Measurements from ENCODE around the gene PDE3A.
"Not testable (repeated sequence)": the region's sequence is repeated elsewhere in the genome, so short reads cannot be mapped to it uniquely, and the experiment has no call there.

The PDE3A gene

DNA sequence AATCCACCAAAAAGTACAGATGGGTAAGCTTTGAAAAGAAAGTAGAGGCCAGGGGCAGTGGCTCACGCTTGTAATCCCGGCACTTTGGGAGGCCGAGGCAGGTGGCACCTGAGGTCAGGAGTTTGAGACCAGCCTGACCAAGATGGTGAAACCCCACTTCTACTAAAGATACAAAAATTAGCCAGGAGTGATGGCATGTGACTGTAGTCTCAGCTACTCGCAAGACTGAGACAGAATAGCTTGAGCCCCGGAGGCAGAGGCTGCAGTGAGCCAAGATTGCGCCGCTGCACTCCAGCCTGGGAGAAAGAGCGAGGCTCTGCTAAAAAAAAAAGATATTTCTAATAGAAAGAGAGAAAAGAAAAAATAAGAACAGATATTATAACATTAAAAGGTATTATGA is 192.6 kb downstream of the PDE3A start:
- no peak for DNase-seq

DNA sequence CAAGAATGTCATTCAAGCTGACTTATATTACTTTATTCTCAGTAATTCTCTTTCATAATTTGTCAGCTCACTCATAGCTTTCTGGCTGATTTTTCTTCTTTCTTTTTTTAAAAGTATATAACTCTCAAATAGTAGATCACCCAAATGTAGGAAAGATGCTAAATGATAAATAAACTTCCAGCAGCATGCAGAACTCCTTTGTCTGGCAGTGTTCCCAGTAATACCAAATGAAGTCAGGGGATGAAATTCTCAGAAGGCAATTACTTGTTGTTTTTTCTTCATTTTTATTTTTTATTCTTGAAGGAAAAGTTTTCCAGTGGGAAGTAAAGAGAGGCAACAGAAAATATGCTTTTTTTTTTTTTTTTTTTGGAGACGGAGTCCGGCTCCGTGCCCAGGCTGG is 193.5 kb downstream of the PDE3A start:
- no peak for DNase-seq

DNA sequence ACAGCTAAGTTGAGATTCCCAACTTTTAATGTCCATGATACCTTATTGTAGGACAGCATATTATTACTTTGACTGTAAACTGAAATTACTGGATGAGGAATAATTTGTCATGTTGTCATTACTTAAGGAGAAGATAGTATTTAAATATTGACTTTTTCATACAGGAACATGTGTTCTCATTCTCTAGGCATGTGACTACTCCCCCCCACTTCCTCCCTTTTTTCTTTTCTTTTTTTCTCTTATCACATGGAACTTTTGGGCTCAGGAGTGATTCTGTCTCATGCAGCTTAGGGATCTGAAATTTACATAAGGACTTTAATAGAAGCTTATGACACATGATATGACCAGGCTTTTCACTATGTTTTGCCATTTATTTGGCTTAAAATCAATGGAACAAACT is 199.1 kb downstream of the PDE3A start:
- DNase-seq, result no peak

DNA sequence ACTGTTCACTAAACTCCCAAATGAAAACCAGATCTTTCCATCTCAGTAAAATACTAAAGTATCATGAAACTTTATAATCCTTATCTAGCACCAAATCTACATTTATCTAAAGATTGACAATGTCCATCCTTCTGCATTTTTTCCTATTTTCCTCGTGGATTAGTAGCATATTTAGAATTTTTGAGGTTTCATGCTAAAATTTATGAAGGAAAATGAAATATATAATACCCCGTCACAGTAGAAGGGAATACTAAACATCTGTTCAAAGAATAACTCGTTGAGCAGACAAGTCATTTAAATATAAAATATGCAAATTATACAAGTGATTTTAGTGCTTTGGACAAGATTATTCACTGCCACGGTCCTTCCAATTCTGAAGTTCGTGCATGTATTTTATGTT is 204.1 kb downstream of the PDE3A start:
- DNase-seq, result no peak

DNA sequence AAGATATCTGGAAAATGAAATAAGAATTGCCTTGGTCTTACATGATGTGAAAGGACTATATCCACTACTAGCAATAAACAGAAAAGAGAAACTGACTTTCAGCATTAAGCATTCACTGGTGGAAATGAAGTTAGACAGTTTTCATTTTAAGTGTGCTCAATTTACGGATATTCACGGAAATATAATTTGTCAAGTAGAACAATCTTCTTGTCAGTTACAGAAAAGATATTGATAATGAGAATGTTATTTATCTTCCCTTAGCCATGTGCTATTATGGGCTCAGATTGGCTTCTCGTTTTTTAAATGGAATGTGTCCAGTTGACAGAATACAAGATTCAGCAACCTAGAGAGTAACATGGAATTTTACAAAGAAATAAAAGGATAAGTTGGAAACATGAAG is 208.2 kb downstream of the PDE3A start:
- no peak for DNase-seq

DNA sequence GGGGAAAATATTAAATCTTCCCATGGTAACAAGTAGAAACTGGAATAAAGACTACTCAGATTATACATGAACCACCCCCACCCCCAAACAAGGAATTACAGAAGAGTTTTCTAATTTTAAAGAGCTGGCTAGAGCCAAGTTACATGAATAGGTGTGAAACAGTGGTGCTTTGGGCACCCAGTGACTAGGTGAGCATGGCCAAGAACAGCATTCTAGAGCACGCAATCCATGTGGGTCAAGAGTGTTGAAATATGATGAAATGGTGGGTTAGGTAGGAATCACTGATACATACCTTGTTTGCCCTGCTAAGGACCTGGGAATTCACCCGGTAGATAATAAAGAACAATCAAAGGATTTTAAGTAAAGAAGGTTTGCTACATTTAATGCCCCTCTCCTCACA is 208.7 kb downstream of the PDE3A start:
- DNase-seq, result no peak

DNA sequence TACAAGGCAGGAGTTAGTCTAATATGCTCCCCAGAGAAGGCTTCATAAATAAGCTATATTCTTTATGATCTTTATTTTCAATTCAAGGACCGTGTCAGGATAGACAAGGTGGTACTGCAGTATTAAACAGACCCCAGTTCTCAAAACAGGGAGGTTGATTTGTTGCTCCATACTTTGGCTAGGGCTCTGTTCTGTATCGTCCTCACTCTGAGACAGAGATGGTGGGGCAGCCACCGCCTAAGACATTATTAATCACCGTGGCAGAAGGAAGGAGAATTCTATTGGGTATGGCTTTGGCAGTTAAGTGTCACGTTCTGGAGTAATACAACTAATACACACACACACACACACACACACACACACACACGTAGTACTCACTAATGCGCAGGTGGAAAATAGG is 209.8 kb downstream of the PDE3A start:
- no peak for DNase-seq

DNA sequence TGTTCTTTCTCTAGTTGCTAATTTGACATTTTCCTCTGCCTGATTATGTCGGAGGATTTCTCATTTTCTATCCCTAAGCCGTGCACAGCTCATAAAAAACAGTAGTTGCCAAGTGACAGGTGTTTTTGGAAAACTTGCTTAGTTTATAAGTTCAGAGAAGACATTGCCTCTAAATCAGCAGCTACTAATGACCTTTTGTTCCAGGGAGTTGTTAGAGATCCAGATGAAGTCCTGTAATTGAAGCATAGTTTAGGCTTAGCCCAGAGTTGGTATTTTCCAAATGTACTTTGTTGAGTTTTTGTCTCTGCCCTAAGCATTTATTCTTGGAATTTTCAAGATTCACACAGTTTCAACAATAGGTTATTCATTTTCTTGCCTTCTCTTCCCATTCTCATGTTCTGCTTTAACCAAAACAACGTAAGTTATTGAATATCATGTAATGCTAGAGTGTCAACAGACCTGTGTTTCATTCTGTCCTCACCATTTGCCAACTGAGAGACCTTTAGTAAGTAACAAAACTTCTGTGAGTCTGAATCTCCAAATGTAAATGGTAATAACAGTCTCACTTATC is 216.8 kb downstream of the PDE3A start:
- no peak for DNase-seq

DNA sequence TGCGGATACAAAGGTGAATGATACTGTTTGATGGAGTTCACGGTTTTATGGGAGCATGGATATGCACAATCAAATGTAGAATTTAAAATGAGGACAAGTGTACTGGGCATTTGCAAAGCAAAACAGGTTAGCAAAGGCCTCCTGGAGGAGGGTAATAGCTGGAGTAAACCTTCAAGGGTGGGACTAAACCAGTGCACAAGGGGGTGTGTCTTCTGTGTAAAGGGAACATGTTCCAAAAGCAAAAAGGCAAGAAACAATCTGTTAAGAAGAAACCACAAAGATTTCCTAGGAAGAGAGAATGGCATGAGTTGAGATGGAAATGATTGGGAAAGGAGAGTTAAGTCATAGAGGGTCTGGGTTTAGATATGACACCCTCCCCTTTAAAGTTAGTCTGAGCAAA is 217.6 kb downstream of the PDE3A start:
- no peak for DNase-seq

DNA sequence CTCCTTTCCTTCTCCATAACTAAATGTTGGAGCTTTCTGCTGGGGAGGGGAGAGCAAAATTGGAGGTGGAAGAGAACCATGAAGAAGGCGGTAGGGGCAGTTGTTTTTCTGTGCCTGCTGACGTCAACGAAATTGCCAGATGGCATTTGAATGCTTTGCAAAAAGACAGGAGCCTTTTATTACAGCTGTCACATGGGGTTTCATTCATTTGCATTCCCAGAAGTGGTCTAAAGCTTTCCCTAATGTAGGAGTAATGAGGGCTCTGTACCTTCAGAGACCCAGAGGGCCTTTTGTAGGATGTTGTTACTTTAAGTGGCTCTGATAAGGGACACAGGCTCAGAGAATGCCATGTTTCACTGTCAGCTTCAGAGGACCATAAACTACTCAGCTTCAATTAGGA is 219.7 kb downstream of the PDE3A start:
- DNase-seq, result peak; percentile 87

DNA sequence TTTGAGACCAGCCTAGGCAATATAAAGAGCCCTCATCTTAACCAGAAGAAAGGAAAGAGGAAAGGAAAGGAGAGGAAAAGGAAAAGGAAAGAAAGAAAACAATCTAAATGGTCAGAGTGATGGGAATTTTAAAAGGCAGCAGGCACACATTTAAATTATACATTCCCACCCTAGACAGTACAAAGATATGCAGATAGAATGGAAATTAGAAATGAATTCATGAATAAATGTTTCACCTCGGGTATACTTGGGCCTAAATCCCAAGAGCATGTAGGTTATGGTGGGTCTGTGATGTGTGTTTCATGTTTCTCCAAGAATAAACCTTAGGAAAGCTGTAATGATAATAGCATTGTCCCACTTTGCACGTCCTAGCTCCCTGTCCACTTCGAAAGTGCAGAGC is 222.2 kb downstream of the PDE3A start:
- no peak for DNase-seq

DNA sequence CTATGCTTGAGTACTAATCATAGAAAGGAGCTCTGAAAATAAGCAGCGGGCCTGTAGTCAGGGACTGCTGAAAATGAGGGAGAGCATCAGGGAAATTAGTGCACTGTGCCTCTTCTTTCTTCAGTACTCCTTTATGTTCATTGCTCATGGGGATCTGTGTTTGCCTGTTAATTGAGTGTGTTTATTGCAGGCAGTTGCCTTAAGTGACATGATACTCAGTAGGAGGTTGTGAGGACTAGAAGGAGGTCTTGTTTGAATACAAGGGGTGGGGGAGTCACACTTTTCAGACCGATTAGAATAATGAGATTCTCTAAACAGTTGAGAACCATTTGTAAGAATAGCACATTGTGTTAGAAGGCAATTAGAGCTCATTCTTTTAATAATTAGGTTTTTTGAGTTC is 224.2 kb downstream of the PDE3A start:
- no peak for DNase-seq

DNA sequence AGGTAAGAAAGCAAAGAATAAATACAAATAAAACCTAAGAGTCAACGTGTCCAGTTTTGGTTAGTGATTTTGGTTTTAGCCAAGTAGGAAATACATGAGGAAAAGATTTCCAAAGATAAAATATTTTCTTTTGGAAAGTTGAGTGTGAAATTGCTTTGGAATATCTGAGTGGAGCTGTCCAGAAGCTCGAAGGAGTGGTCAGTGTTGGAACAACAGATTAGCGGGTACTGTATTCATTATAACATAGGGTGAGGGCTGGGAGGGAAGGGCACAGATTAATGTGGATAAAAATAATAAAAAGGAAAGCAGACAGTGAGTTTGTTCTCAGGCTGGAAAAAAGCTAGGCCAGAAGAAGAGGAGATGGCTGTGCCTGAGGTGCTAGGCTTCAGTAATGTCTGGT is 225.3 kb downstream of the PDE3A start:
- DNase-seq, result no peak

DNA sequence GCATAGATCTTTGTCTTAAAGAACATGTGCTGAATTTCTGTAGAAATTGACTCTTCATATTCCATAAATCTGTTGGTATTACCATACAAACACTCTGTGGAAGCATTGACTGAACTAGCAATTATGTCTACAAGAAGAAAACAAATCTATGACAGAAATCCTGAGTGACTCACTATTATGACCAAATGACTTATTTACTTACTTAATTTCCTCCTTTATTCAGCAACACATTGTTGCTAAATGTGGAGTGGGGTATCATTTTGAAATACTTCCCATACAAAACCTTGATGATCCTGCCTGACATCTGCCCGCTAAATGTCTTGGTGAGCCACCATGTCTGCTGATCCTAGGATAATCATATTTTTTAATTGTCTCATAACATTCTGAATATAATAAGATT is 227.7 kb downstream of the PDE3A start:
- no peak for DNase-seq

DNA sequence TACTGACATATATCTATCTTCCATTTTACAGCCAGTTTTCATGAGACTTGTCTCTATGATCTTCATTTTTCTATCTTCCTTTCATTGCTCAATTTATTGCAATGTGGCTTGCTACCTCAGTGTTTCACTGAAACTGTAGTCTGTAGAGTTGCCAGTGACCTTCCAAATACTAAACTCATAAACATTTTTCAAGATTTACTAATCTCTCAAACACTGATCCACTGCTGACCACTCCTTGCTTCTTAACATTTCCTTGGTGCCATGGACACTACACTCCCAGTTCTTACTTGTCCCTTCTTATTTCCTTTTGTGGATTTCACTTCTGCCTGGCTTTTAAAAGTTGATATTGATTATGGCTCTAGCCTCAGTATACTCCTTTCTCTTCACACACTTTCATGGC is 231.4 kb downstream of the PDE3A start:
- DNase-seq, result no peak

DNA sequence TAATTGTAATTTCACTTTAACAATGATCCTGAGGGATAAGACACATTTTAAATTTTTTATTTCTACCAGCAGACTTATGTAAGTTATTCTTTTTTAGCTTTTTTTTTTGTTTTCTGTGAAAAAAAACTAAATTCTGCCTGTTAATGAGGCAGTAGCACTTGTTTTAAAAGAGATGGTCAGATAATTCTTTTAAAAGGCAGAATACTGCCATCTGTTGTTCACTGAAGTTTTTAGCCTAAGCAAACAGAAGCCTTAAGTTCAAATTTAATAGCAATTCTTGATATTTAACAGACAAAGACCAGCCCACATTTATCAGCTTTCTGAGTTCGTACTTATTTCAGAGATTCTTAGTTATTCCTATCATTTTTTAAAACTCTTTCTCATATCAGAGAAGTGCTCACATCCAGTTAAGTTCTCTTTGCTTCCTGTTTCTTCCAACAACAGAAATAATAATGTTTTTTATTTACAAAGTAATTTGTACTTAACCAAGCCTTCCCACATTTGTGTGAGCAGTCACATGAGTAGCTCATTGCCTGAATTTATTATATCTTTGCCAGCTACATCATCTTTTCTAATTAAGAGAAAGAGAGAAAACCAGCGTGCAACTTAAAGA is 233.4 kb downstream of the PDE3A start:
- peak; percentile 65 for DNase-seq

DNA sequence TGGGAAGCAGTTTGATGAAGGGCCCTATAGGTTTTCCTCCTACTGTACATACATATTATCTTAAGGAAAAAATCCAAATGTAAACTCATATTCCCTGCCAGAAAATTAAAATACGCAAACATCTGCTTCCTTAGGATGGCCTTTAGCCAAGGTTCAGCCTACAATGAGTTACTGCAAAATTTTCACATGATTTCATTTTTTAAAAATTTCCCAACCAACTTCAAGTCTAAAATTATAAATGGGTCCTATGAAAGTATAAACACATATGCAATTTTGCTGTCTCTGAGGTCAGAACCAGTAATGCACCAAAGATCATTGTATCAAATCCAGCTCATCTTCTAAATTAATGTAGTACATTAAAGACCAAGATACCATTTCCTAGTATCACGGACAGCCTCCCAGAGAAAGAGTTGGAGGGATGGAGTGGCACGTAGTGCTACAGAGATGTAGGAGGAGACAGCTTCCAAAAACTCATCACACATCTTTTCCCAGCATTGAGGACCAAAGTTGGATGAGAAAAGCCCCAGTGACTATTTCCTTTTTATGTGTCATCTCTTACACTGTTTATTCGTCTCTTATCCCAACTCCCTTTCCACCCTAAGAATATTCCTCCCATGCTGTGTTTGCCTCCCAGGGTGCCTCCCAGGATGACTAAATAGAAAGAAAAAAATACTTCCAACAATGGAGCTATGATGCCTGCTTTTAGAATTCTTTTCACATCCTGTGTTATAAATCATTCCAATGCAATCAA is 234.5 kb downstream of the PDE3A start:
- DNase-seq, result no peak

DNA sequence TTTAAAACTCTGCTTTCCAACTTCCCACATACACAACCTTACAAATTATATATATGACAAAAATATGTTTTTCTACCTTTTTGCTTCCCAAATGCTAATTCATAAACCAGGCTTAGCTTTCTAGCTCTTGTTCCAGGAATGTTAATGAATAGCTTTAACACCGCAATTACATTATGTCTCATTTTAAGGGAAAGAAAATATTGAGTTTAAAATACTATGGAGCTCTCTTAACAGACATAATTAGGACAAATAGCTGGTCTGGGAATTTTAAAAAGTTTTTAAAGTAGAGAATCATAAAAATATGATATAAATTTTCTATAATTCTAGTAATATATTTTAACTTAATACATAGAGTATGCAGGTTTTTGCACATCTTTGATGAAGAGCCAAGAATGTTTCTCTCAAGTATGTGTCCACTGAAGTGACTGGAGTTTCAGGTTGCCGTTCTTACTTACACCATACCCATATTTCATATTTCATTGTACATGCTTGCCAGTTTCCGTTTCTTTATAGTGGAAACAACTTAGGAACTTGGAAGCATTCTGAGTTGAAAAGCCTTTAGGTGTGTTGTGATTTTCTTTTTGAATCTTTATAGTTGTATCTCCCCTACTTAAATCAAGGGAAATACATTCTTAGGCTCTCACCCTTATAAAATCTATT is 236.2 kb downstream of the PDE3A start:
- DNase-seq, result no peak

DNA sequence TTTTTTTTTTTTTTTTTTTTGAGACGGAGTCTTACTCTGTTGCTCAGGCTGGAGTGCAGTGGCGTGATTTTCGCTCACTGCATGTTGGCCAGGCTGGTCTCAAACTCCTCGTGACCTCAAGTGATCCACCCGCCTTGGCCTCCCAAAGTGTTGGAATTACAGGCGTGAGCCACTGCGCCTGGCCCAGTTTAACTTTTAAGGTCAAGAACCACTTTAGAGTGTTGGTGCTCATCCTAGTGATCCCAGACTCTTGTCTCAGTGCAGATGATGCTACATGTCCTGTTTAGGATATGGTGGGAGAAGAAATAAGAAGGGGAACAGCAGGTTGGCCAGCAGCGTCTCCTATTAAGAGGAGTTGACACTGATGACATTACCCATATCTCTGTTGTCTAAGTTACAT is 246.7 kb downstream of the PDE3A start:
- not testable (repeated sequence) for DNase-seq

DNA sequence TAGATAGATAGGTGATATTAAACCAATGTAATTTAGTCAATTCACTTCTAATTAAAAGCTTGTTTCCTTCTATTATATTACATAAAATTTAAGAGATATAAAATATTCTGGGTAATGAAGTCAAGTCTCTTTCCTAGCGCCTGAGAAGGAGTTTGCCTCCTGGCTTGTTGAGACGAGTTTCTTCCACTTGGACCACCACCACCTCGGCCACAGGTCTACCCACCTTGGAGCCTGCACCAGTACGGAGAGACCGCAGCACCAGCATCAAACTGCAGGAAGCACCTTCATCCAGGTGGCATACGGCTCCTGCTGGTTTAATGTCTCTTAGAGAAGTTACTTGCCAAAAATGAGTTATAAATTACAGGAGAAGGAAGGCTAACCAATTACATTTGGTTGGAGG is 247.8 kb downstream of the PDE3A start:
- no peak for DNase-seq

DNA sequence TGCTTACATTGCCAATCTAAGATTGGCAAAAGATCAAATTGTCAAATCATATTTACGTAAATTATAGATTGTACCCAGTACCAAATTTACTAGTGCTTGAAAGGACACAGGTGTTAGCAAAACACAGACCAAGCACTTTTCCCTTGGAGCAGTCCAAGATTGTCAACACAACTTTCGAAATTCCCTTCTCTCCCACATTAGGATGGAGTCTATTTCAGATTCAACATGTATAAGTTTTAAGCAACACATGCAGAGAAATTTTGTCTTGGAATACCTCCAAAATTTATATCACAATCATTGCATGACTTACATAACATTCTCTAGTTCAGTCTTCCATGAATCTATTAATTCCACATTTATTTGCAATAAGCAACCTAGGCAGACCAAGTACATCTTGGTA is 251.9 kb downstream of the PDE3A start:
- no peak for DNase-seq

DNA sequence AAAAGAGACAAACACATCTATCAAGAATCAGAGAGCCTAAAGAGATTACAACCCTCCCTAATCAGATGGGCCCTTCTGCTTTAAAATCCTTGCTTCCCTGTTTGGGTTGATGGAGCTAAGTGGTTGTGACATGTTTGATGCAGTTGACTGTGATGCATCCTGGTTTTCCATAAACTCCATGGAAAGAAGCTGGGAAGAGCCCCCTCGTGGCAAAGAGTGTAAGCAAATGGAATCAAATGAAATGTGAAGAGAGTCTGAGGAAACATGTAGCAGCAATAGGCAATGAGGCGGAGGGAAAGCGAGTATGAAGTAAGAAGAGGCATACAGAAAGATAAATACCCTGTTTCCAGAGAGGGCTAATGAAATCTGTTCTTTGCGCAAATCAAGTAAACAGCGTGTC is 256.4 kb downstream of the PDE3A start:
- DNase-seq, result no peak

DNA sequence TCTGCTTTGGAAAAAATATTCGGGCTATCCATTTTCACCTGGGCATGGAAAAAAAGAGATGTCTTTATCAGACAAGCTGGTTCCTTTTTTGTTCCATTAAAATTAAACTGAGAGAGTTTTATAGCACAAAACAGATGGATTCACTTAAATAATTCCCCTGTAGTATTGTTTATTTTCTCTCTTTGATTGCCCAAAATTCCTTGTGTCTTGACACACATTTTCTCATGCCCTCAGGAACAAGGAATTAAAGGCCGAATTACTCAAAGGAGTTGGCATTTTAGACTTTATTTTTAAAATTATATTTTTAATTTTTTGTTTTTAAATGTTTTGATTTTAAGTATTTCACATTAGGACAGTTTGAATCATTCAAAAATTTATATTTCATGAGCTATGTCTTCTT is 257.2 kb downstream of the PDE3A start:
- DNase-seq, result no peak

DNA sequence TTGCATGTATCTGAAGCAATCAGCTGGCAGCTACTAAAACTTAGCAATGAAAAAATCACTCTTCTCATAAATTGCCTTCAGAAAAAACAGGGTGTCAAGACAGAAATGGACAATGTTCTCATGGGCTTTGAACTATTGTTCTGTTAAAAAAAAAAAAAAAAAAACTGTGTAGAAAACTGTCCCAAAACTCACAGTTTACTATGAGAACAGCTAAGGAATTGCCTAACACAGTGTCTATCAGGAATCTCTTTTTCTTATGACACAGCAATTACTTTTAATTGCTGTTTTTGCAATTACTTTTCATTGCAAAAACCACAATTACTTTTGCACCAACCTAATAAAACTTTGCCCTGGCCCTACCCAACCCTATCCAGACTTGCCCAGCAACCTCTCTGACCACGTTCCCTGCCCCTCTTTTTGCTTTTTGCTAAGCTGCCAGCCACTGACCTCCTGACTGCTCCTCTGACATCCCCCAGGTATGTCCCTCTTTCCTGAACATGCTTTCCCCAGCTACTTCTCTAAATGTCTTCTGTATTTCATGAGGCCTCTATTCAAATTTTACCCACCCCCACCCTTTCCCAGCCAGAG is 258.8 kb downstream of the PDE3A start:
- no peak for DNase-seq
